ENCODE measurements around the gene LRRIQ4. TPM values are rescaled to one million over a fixed set of nuclear protein-coding genes. Genes with fewer than 3 reads are reported as not detected.

The LRRIQ4 gene
- total RNA-seq, 4 donors from 2014 or later, result not detected

DNA sequence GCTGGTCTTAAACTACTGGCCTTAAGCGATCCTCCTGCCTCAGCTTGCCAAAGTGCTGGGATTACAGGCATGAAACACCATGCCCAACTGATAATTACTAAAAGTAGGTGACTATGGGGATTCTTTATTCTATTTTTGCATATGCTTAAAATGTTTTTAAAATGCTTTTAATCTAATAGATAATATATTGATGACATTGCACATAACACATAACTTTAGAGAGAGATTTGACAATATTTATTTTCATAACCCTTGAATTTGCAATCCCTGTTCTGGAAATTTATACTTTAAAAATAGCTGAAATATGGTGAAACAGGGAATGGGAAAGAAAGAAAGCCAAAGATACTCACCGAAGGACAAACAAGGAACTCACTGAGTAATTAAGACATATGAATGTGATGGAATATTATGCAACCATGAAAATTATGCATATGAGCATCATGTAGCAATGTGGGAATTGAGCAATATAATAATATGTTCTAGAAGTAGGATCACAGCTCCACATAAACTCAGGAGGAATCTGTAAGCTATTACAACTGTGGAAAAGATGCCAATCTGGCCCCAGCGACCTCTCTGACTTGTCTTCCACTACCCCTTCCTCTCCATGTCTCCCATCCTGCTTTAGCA is 55.0 kb downstream of the LRRIQ4 start:
- Histone ChIP-seq H3K27me3 (no peaks in the 10 kb centered on the region), H3K9me3 (no peaks in the 10 kb centered on the region), H3K4me1 (no peaks in the 10 kb centered on the region), H3K4me3 (no peak overlapping the region), H3K36me3 (no peaks in the 10 kb centered on the region), H3K27ac (no peak overlapping the region)
- no peak for DNase-seq (ENCODE audit: low spot score in 2 of 2)
- TF ChIP-seq POLR2AphosphoS5 (IDR thresholded peaks at IDR 0.05) (no peak), EP300 (IDR thresholded peaks at IDR 0.05) (no peak), POLR2A (IDR thresholded peaks at IDR 0.05) (no peak)
- TF ChIP-seq, protein P1, sequence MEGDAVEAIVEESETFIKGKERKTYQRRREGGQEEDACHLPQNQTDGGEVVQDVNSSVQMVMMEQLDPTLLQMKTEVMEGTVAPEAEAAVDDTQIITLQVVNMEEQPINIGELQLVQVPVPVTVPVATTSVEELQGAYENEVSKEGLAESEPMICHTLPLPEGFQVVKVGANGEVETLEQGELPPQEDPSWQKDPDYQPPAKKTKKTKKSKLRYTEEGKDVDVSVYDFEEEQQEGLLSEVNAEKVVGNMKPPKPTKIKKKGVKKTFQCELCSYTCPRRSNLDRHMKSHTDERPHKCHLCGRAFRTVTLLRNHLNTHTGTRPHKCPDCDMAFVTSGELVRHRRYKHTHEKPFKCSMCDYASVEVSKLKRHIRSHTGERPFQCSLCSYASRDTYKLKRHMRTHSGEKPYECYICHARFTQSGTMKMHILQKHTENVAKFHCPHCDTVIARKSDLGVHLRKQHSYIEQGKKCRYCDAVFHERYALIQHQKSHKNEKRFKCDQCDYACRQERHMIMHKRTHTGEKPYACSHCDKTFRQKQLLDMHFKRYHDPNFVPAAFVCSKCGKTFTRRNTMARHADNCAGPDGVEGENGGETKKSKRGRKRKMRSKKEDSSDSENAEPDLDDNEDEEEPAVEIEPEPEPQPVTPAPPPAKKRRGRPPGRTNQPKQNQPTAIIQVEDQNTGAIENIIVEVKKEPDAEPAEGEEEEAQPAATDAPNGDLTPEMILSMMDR (IDR thresholded peaks at IDR 0.05), result no peak
- WGBS, result 87% methylated on average over 3 of the region's 3 CpGs

DNA sequence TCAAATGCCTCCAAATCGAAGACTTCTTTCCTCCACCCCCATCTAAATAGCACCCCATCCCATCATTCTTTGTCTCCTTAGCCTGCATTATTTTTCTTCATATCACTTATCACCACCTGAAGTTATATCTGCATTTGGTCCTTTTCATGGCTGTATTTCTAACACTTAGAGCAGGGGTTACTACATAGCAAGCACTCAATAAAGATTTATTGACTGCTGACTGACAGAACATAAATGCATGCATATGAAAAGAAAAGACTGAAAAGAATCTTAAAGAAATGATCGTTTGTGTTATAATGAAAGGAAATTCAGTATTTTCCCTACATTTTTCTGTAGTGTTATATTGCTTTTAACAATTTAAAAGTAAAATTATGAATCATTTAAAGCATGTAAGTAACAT is 55.7 kb downstream of the LRRIQ4 start:
- no peaks in the 10 kb centered on the region for H3K4me1 ChIP-seq
- H3K27me3 ChIP-seq, result no peaks in the 10 kb centered on the region
- no peak for DNase-seq (ENCODE audit: low spot score in 2 of 2)
- no peak overlapping the region for H3K4me3 ChIP-seq
- no peaks in the 10 kb centered on the region for H3K9me3 ChIP-seq
- no peak overlapping the region for H3K27ac ChIP-seq
- H3K36me3 ChIP-seq, result no peaks in the 10 kb centered on the region
- TF ChIP-seq EP300 (IDR thresholded peaks at IDR 0.05) (no peak), POLR2A (IDR thresholded peaks at IDR 0.05) (no peak), POLR2AphosphoS5 (IDR thresholded peaks at IDR 0.05) (no peak)
- TF ChIP-seq, protein P1 (IDR thresholded peaks at IDR 0.05), result no peak
- WGBS, result 75% methylated on average over 2 of the region's 2 CpGs

DNA sequence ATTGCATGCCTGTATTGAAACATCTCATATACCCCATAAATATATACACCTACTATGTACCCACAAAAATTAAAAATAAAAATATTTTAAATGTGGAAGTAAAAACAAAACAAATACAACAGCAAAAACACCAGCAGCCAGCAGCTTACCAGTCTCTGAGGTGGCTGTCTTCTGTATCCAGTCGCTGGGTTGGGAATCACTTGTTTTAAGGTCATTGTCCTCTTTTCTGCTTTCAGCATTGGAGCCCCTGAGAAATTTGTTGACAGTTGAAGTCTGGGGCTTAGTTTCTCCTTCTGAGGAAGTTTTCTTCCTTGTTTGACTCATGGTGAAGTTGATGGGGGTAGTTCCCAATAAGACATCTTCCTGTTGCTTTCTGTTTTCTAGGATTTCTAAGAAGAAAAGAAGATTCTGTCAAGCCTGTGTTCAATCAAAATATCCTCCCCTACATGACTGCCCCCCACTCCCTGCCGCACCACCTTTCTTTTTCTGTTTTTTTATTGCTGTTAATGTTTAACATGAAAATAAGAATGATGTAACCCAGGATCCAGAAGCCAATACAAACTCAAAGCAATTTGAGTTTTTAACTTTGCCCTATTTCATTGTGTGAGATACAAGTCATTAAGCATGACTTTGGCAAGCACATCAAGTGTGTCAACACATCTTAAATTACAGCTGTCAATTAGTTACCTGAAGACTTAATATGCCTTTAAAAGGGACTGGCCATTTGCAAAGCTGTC is 57.0 kb downstream of the LRRIQ4 start, which contains the start of gene LRRC31:
Gene LRRC31 (minus strand): TSS at position 452 of the 737 bp plus-strand sequence. CDS start 128 bp downstream, at position 324.
- no peak for DNase-seq (ENCODE audit: low spot score in 2 of 2)
- no peak within 1 kb of the TSS for H3K27ac ChIP-seq
- no peak within 1 kb of the TSS for H3K4me3 ChIP-seq

DNA sequence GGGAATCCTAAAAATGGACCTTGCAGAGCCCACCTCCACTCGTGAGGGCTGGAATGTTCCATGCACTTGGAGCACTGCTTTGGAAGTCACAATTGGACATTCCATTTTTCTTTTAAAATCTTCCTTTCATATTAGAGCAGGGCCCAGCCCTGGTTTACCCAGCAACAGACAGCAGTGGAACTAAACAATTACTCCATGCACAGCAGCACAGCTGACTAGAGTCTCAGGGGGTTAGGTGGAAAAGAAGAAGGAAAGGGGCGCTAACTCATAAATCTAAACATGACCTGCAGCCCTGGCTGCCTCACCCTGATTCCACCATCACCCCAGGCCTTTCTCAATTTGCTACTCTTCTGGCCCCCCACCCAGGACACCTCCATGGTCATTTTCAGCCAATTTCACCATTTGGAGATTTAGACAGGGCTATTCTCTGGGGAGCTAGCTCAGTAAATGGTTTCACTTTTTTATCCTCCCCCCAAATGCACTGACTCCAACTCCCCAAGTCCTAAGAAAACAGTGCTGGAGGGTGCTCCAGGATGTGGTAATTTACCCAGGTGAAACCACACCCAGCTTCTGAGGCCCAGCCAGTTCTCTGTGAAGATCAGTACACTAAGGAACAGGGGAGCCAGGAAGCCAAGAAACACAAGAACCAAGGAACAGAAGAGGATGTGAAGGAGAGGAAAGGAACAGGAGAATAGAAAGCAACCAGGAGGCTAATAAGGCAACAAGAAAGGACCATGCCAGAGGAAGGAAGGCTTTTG is 58.6 kb downstream of the LRRIQ4 start:
- Histone ChIP-seq H3K36me3 (no peaks in the 10 kb centered on the region), H3K27ac (no peak overlapping the region), H3K27me3 (no peaks in the 10 kb centered on the region), H3K9me3 (no peaks in the 10 kb centered on the region), H3K4me3 (no peak overlapping the region), H3K4me1 (no peaks in the 10 kb centered on the region)
- 75% methylated on average over 2 of the region's 2 CpGs for WGBS
- no peak for DNase-seq (ENCODE audit: low spot score in 2 of 2)
- TF ChIP-seq, protein P1 (IDR thresholded peaks at IDR 0.05), result no peak
- TF ChIP-seq EP300 (IDR thresholded peaks at IDR 0.05) (no peak), POLR2A (IDR thresholded peaks at IDR 0.05) (no peak), POLR2AphosphoS5 (IDR thresholded peaks at IDR 0.05) (no peak)

More for the DNA sequence above, 57.0 kb downstream of the LRRIQ4 start, which contains the start of gene LRRC31:
- Histone ChIP-seq H3K36me3 (no peaks in the 10 kb centered on the region), H3K9me3 (no peaks in the 10 kb centered on the region), H3K4me1 (no peaks in the 10 kb centered on the region), H3K27me3 (no peaks in the 10 kb centered on the region)
- TF ChIP-seq POLR2AphosphoS5 (IDR thresholded peaks at IDR 0.05) (no peak), POLR2A (IDR thresholded peaks at IDR 0.05) (no peak), EP300 (IDR thresholded peaks at IDR 0.05) (no peak)
- TF ChIP-seq, protein P1 (IDR thresholded peaks at IDR 0.05), result no peak
- 59% methylated on average over 2 of the region's 2 CpGs for WGBS
